Body of pancreas (tissue), 4 donors: ENCODE data around the gene SNRNP70. TPM values are rescaled to one million over a fixed set of nuclear protein-coding genes. Genes with fewer than 3 reads are reported as not detected.
A peak's percentile ranks its signal among the peaks of the same experiment; 100 is the strongest.

Source experiments
- ATAC-seq: fragments of 150-250 bp; one replicate; pipeline ENCODE4 v1.9.1; 2016
- DNase-seq, 4 donors: peaks; one replicate each; pipeline ENCODE4 v3.0.0-alpha.2; 2019
- H3K27ac ChIP-seq, 4 donors: fragments of 200-600 bp; sonication (generic); 1 replicate in 3 of 4; 2 replicates in 1 of 4; pipeline versions ENCODE4 v1.5.1 to v1.6.1; 2016 to 2019; ENCODE audit warnings: mild to moderate bottlenecking in 1 of 4, mixed read lengths in 1 of 4, moderate library complexity in 1 of 4
- H3K27me3 ChIP-seq, 2 donors: fragments of 200-600 bp; sonication (generic); one replicate each; pipeline ENCODE4 v1.6.0; 2016; ENCODE audit warnings: mild to moderate bottlenecking in 1 of 2
- H3K36me3 ChIP-seq, 2 donors: fragments of 200-600 bp; sonication (generic); replicated peaks in 1 of 2; 2 replicates each; pipeline ENCODE4 v1.5.1; 2016; ENCODE audit warnings: low read depth in 2 of 2; ENCODE audit not compliant: insufficient read depth in 1 of 2
- H3K4me1 ChIP-seq: fragments of 200-600 bp; sonication (generic); one replicate; pipeline ENCODE4 v1.6.0; 2016
- H3K4me3 ChIP-seq, 2 donors: fragments of 200-600 bp; sonication (generic); 1 replicate in 1 of 2; 2 replicates in 1 of 2; pipeline ENCODE4 v1.5.1; 2016 to 2019
- H3K9me3 ChIP-seq, 3 donors: fragments of 200-600 bp; sonication (generic); 1 replicate in 2 of 3; 2 replicates in 1 of 3; pipeline ENCODE4 v1.5.1; 2016
- POLR2A ChIP-seq, 3 donors: fragments of 450-650 bp; IDR thresholded peaks; one replicate each; pipeline ENCODE4 v1.6.1; 2016; ENCODE audit warnings: antibody characterized with exemption in 3 of 3, mild to moderate bottlenecking in 2 of 3
- WGBS, 2 donors: methylation state at CpG; one replicate each; pipeline ENCODE4 v1.1.5; 2017; 5-methylcytosine and 5-hydroxymethylcytosine counted together
- intact Hi-C: fragments of 100-400 bp; cut with DNase I; formaldehyde crosslinking; loops from one replicate; pipeline ENCODE4 v1.15.1; 2023
- small RNA-seq: library from RNA; depleted of rRNA; stranded (forward); fragments of <200 nt; gene quantifications from one replicate; pipeline ENCODE3, GENCODE V24; 2016
- total RNA-seq, 2 donors: library from RNA; depleted of rRNA; stranded (reverse); fragments of >200 nt; gene quantifications; one replicate each; pipeline ENCODE4 v1.1.0, GENCODE V29; 2016
- TF ChIP-seq, protein P1 (sequence below), 7 experiments: fragments of 450-650 bp in 4 of 7; fragments of 200-600 bp in 3 of 7; sonication (generic) in 3 of 7; IDR thresholded peaks; one replicate each; pipeline ENCODE4 v1.5.1; 2016 to 2019; ENCODE audit warnings: antibody characterized with exemption in 7 of 7

The SNRNP70 gene
- total RNA-seq, 2 donors from 2014 or later: 199 to 588 TPM

- H3K27me3 ChIP-seq: no peaks in the 10 kb centered on the region
- ATAC-seq (no peak), DNase-seq (no peak)
- TF ChIP-seq, protein P1, sequence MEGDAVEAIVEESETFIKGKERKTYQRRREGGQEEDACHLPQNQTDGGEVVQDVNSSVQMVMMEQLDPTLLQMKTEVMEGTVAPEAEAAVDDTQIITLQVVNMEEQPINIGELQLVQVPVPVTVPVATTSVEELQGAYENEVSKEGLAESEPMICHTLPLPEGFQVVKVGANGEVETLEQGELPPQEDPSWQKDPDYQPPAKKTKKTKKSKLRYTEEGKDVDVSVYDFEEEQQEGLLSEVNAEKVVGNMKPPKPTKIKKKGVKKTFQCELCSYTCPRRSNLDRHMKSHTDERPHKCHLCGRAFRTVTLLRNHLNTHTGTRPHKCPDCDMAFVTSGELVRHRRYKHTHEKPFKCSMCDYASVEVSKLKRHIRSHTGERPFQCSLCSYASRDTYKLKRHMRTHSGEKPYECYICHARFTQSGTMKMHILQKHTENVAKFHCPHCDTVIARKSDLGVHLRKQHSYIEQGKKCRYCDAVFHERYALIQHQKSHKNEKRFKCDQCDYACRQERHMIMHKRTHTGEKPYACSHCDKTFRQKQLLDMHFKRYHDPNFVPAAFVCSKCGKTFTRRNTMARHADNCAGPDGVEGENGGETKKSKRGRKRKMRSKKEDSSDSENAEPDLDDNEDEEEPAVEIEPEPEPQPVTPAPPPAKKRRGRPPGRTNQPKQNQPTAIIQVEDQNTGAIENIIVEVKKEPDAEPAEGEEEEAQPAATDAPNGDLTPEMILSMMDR (IDR thresholded peaks at IDR 0.05): no peak
- TF ChIP-seq POLR2A (IDR thresholded peaks at IDR 0.05): no peak
- 72 to 78% methylated on average over 4 of the region's 4 CpGs for WGBS, 2 donors
- H3K9me3 ChIP-seq: no peaks in the 10 kb centered on the region
- intact Hi-C loops: no loop called here
- peaks cover 33% of the 10 kb centered on the region for H3K4me1 ChIP-seq
- no peak overlapping the region for H3K27ac ChIP-seq
- H3K4me3 ChIP-seq: no peak overlapping the region
- H3K36me3 ChIP-seq: no peaks in the 10 kb centered on the region
These were observed 70.6 kb downstream of the SNRNP70 start for GRCh38 chr19:49155820-49156346.

DNA sequence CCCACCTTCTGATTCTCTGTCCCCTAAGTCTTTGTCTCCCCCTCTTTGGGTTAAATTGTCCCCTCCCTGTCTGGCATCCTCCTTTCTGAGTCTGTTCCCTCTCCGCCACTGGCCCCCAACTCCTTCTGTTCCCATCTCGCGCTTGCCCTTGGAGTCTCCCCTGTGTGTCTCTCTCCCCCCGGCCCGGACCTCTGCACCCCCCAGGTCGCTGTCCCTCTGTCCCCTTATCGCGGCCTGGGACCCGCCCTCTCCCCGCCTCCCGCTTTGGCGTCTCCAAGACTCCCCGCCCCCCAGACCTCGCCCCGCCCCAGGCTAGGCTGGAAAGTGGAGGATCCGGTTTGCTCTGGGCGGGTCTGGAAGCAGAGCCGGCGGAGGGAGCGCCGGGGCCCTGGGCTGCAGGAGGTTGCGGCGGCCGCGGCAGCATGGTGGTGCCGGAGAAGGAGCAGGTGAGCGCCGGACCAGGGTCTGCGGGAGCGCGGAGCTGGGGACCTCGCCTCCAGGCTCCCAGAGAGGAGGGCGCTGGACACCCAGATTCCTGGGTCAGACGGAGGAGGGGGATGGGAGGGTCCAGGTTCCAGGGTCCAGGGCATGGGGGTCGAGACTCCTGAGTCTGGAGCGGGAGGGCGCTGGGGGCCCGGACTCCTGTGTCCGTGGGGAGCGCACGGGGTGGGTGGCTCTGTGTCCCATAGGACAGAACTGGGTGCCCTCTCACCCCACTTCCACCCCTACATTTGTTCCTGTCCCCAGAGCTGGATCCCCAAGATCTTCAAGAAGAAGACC lies 72.4 kb downstream of the SNRNP70 start, which contains the start of gene TRPM4:
TRPM4 (plus strand) TSS at position 348 of the 780 bp plus-strand sequence; CDS start at position 423, 75 bp downstream.
- peak; percentile 65 to 87 (median 83) for TF ChIP-seq POLR2A (IDR thresholded peaks at IDR 0.05)
- TF ChIP-seq, protein P1 (IDR thresholded peaks at IDR 0.05): peak in 1 of 7 experiments; percentile 6
- peak within 1 kb of the TSS; percentile 81 to 88 for H3K4me3 ChIP-seq
- ATAC-seq (peak; percentile 98), DNase-seq (peak; percentile 93 to 95 (median 94))
- no peaks in the 10 kb centered on the region for H3K27me3 ChIP-seq
- H3K9me3 ChIP-seq: no peaks in the 10 kb centered on the region
- peaks cover 21% of the 10 kb centered on the region for H3K4me1 ChIP-seq
- WGBS, 2 donors: 1% methylated on average over 16 to 41 of the region's 41 CpGs
- H3K27ac ChIP-seq: peak within 1 kb of the TSS; percentile 48 to 88 (median 83)
- H3K36me3 ChIP-seq: no peaks in the 10 kb centered on the region
- intact Hi-C loops: no loop called here

Small RNA genes lying within 50 kb of the gene (small RNA-seq; reads per million reads assigned to genes)
- gene RN7SL708P: not detected

Other genes starting within 250 kb of the SNRNP70 start
- gene HSD17B14, start 249.0 kb upstream of the SNRNP70 start, total RNA-seq: 1 to 10 TPM; 2.1 to 3.3 TPM
- 10 to 100 TPM in 1 of 2 donors, 1 to 10 TPM in 1; 6.5 to 21.1 TPM for gene PLEKHA4, start 216.8 kb upstream of the SNRNP70 start, total RNA-seq
- gene PPP1R15A, start 213.0 kb upstream of the SNRNP70 start, total RNA-seq: 10 to 100 TPM; 17.9 to 49.4 TPM
- gene TULP2, start 186.7 kb upstream of the SNRNP70 start, total RNA-seq: not detected
- 100 to 1,000 TPM; 129 to 170 TPM for gene NUCB1, start 185.1 kb upstream of the SNRNP70 start, total RNA-seq
- not detected for gene DHDH, start 151.8 kb upstream of the SNRNP70 start, total RNA-seq
- gene BAX, start 130.6 kb upstream of the SNRNP70 start, total RNA-seq: 10 to 100 TPM; 15.3 to 22.7 TPM
- gene FTL, start 120.1 kb upstream of the SNRNP70 start, total RNA-seq: 1,000 to 10,000 TPM; 1,824 to 3,385 TPM
- gene GYS1, start 92.1 kb upstream of the SNRNP70 start, total RNA-seq: 10 to 100 TPM in 1 of 2 donors, 1 to 10 TPM in 1; 7.5 to 17.8 TPM
- gene RUVBL2, start 91.6 kb upstream of the SNRNP70 start, total RNA-seq: 10 to 100 TPM; 46.5 to 47.2 TPM
- 10 to 100 TPM in 1 of 2 donors, not detected in 1; 45.8 TPM for gene LHB, start 68.4 kb upstream of the SNRNP70 start, total RNA-seq
- not detected for gene CGB3, start 61.1 kb upstream of the SNRNP70 start, total RNA-seq
- gene CGB2, start 53.6 kb upstream of the SNRNP70 start, total RNA-seq: not detected
- gene CGB1, start 48.6 kb upstream of the SNRNP70 start, total RNA-seq: not detected
- gene CGB5, start 41.6 kb upstream of the SNRNP70 start, total RNA-seq: not detected
- not detected for gene CGB8, start 36.3 kb upstream of the SNRNP70 start, total RNA-seq
- not detected for gene CGB7, start 27.7 kb upstream of the SNRNP70 start, total RNA-seq
- not detected for gene NTF4, start 20.6 kb upstream of the SNRNP70 start, total RNA-seq
- gene KCNA7, start 12.8 kb upstream of the SNRNP70 start, total RNA-seq: not detected
- gene LIN7B, start 28.9 kb downstream of the SNRNP70 start, total RNA-seq: 10 to 100 TPM in 1 of 2 donors, 1 to 10 TPM in 1; 8.3 to 24.1 TPM
- gene C19orf73, start 33.7 kb downstream of the SNRNP70 start, total RNA-seq: 1 to 10 TPM in 1 of 2 donors, not detected in 1; 2.3 TPM
- gene PPFIA3, start 34.1 kb downstream of the SNRNP70 start, total RNA-seq: 10 to 100 TPM in 1 of 2 donors, 1 to 10 TPM in 1; 6.7 to 15.2 TPM
- 1 to 10 TPM; 2.1 to 4.3 TPM for gene HRC, start 69.9 kb downstream of the SNRNP70 start, total RNA-seq
- 10 to 100 TPM; 15.8 to 28.0 TPM for gene TRPM4, start 72.3 kb downstream of the SNRNP70 start, total RNA-seq
- gene SLC6A16, start 239.7 kb downstream of the SNRNP70 start, total RNA-seq: 1 to 10 TPM in 1 of 2 donors, under 1 TPM in 1; 0.99 to 1.6 TPM
- 1 to 10 TPM; 4.0 to 6.2 TPM for gene CD37, start 250.0 kb downstream of the SNRNP70 start, total RNA-seq